A549 treated with Hydrocortisone at 1 μM for 4 hours (cell line): ENCODE measurements around the gene CPNE6. TPM values are rescaled to one million over a fixed set of nuclear protein-coding genes. Genes with fewer than 3 reads are reported as not detected.

Source experiments
- total RNA-seq: library from RNA; stranded (reverse); fragments of 200-300 nt; extraction: Qiagen RNA extraction; gene quantifications from 5 replicates; pipeline ENCODE4 v1.2.3, GENCODE V29; 2022

The CPNE6 gene
- total RNA-seq, result 0.15 to 0.17 TPM in 2 of 5 replicates, not detected in the others

GRCh38 chr14:24071144-24071697, at the start of gene CPNE6:
TSS of gene CPNE6 (plus strand) at chr14:24071562. CDS start at chr14:24072937, 1,375 bp downstream.

GRCh38 chr14:24051789-24052655, 19.3 kb upstream of the CPNE6 start, which contains the start of gene CARMIL3:
TSS of gene CARMIL3 (plus strand) at chr14:24052009. CDS start at chr14:24052154, 145 bp downstream.

GRCh38 chr14:24093901-24094840, 22.8 kb downstream of the CPNE6 start, which contains the start of gene PCK2:
TSS of gene PCK2 (plus strand) at chr14:24094311. CDS start at chr14:24094406, 95 bp downstream.

GRCh38 chr14:24114532-24115421, 43.4 kb downstream of the CPNE6 start, which contains the start of the genes DCAF11 and NRL:
TSS of gene DCAF11 (plus strand) at chr14:24114777. CDS start at chr14:24115595, 818 bp downstream.
TSS of gene NRL (minus strand) at chr14:24114949. CDS start at chr14:24082848, 32,101 bp downstream.

Other genes starting within 250 kb of the CPNE6 start
- 43.0 to 48.9 TPM (median 46.1 TPM) in 5 replicates for gene DHRS4, start 117.8 kb upstream of the CPNE6 start, total RNA-seq
- gene DHRS4L2, start 82.6 kb upstream of the CPNE6 start, total RNA-seq, result 23.3 to 33.3 TPM (median 29.5 TPM) in 5 replicates
- gene CARMIL3, start 19.6 kb upstream of the CPNE6 start, total RNA-seq, result 0.25 to 0.62 TPM (median 0.54 TPM) in 5 replicates
- 18.3 to 21.2 TPM (median 19.7 TPM) in 5 replicates for gene PCK2, start 22.7 kb downstream of the CPNE6 start, total RNA-seq
- gene DCAF11, start 43.2 kb downstream of the CPNE6 start, total RNA-seq, result 19.6 to 26.7 TPM (median 20.6 TPM) in 5 replicates
- gene NRL, start 43.4 kb downstream of the CPNE6 start, total RNA-seq, result 0.59 to 0.94 TPM (median 0.69 TPM) in 5 replicates
- gene FITM1, start 59.1 kb downstream of the CPNE6 start, total RNA-seq, result 0.13 to 0.18 TPM (median 0.14 TPM) in 3 of 5 replicates, not detected in the others
- gene PSME1, start 64.6 kb downstream of the CPNE6 start, total RNA-seq, result 159 to 189 TPM (median 167 TPM) in 5 replicates
- 46.8 to 61.3 TPM (median 57.0 TPM) in 5 replicates for gene EMC9, start 70.0 kb downstream of the CPNE6 start, total RNA-seq
- 143 to 202 TPM (median 162 TPM) in 5 replicates for gene PSME2, start 75.0 kb downstream of the CPNE6 start, total RNA-seq
- gene RNF31, start 75.9 kb downstream of the CPNE6 start, total RNA-seq, result 23.2 to 36.4 TPM (median 28.7 TPM) in 5 replicates
- gene IRF9, start 89.7 kb downstream of the CPNE6 start, total RNA-seq, result 15.5 to 20.2 TPM (median 17.9 TPM) in 5 replicates
- gene REC8, start 100.5 kb downstream of the CPNE6 start, total RNA-seq, result 2.6 to 5.9 TPM (median 4.3 TPM) in 5 replicates
- 74.1 to 86.9 TPM (median 75.7 TPM) in 5 replicates for gene IPO4, start 117.3 kb downstream of the CPNE6 start, total RNA-seq
- gene TM9SF1, start 123.9 kb downstream of the CPNE6 start, total RNA-seq, result 61.4 to 81.2 TPM (median 65.5 TPM) in 5 replicates
- gene TSSK4, start 134.1 kb downstream of the CPNE6 start, total RNA-seq, result not detected in 5 replicates
- gene CHMP4A, start 141.9 kb downstream of the CPNE6 start, total RNA-seq, result 77.5 to 105 TPM (median 83.7 TPM) in 5 replicates
- 28.0 to 33.9 TPM (median 32.1 TPM) in 5 replicates for gene MDP1, start 144.5 kb downstream of the CPNE6 start, total RNA-seq
- gene NEDD8, start 160.8 kb downstream of the CPNE6 start, total RNA-seq, result 411 to 486 TPM (median 455 TPM) in 5 replicates
- 53.0 to 66.2 TPM (median 59.0 TPM) in 5 replicates for gene GMPR2, start 161.4 kb downstream of the CPNE6 start, total RNA-seq
- 32.1 to 38.5 TPM (median 37.3 TPM) in 5 replicates for gene TINF2, start 171.1 kb downstream of the CPNE6 start, total RNA-seq
- 0.99 to 1.6 TPM (median 1.5 TPM) in 5 replicates for gene TGM1, start 191.6 kb downstream of the CPNE6 start, total RNA-seq
- gene RABGGTA, start 200.0 kb downstream of the CPNE6 start, total RNA-seq, result 15.6 to 18.0 TPM (median 17.0 TPM) in 5 replicates
- gene DHRS1, start 228.2 kb downstream of the CPNE6 start, total RNA-seq, result 9.8 to 11.5 TPM (median 11.2 TPM) in 5 replicates
- 13.0 to 18.8 TPM (median 16.2 TPM) in 5 replicates for gene NOP9, start 228.3 kb downstream of the CPNE6 start, total RNA-seq
- 0.13 to 0.22 TPM (median 0.22 TPM) in 5 replicates for gene CIDEB, start 236.4 kb downstream of the CPNE6 start, total RNA-seq
- 3.0 to 4.9 TPM (median 3.8 TPM) in 5 replicates for gene LTB4R2, start 238.6 kb downstream of the CPNE6 start, total RNA-seq
- 3.8 to 5.9 TPM (median 5.5 TPM) in 5 replicates for gene LTB4R, start 239.9 kb downstream of the CPNE6 start, total RNA-seq